ENCODE data around the gene DCC.

The DCC gene, protein sequence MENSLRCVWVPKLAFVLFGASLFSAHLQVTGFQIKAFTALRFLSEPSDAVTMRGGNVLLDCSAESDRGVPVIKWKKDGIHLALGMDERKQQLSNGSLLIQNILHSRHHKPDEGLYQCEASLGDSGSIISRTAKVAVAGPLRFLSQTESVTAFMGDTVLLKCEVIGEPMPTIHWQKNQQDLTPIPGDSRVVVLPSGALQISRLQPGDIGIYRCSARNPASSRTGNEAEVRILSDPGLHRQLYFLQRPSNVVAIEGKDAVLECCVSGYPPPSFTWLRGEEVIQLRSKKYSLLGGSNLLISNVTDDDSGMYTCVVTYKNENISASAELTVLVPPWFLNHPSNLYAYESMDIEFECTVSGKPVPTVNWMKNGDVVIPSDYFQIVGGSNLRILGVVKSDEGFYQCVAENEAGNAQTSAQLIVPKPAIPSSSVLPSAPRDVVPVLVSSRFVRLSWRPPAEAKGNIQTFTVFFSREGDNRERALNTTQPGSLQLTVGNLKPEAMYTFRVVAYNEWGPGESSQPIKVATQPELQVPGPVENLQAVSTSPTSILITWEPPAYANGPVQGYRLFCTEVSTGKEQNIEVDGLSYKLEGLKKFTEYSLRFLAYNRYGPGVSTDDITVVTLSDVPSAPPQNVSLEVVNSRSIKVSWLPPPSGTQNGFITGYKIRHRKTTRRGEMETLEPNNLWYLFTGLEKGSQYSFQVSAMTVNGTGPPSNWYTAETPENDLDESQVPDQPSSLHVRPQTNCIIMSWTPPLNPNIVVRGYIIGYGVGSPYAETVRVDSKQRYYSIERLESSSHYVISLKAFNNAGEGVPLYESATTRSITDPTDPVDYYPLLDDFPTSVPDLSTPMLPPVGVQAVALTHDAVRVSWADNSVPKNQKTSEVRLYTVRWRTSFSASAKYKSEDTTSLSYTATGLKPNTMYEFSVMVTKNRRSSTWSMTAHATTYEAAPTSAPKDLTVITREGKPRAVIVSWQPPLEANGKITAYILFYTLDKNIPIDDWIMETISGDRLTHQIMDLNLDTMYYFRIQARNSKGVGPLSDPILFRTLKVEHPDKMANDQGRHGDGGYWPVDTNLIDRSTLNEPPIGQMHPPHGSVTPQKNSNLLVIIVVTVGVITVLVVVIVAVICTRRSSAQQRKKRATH (N-terminal part only)

DNA sequence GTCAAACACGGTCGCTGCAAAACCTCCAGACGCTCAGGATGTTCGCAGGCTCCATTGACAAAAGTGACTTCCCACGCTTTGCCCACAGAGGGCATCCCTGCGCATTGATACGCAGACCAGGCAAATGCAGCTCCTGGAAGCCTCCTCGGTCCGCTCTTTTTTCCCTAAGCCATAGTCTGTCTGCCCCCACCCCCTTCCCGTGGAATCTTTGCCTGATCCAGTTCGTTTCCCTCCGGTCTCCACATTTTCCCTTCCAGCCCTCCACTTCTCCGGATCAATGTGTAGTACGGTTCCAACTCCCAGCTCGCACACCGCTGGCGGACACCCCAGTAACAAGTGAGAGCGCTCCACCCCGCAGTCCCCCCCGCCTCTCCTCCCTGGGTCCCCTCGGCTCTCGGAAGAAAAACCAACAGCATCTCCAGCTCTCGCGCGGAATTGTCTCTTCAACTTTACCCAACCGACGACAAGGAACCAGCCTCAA, at the start of gene DCC:
Gene DCC (plus strand): TSS at position 307 of the 481 bp plus-strand sequence. CDS start 591 bp downstream, outside the sequence.
- no peak for DNase-seq

DNA sequence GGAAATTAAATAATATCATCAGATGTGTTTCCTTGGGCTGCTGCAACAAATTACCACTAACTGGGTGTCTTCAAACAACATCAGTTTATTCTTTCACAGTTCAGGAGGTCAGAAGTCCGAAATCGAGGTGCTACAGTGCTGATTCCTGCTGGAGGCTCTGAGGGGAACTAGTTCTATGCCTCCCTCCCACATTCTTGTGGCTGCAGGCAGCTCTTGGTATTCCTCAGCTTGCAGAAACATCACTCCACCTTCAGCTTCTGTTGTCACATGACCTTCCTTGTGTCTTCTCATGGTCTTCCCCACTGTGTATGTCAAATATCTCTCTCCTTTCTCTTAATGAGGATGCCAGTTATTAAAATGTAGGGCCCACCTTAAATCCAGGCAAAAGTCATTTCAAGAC, 29.3 kb upstream of the DCC start:
- no peak for DNase-seq

DNA sequence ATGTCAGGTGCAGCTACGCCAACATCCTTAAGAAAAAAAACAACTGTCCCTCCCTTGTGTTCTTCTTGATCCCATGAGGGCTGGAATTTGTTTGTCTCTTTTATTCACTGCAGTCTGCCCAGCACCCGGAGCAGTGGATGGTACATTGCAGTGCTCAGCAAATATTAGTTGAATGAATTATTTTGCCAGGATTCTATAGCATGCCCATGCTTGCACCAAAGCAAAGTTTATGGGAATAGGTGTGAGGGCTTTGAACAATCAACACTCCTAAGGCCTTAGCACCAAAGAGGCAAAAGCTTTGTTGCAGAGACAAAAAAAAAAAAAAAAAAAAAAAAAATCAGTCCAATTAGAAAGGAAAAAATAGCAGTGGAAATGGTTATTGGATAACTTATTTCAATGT, 28.7 kb upstream of the DCC start:
- no peak for DNase-seq

- DNase-seq: no peak
These were observed 27.7 kb upstream of the DCC start for GRCh38 chr18:52312346-52312745.

DNA sequence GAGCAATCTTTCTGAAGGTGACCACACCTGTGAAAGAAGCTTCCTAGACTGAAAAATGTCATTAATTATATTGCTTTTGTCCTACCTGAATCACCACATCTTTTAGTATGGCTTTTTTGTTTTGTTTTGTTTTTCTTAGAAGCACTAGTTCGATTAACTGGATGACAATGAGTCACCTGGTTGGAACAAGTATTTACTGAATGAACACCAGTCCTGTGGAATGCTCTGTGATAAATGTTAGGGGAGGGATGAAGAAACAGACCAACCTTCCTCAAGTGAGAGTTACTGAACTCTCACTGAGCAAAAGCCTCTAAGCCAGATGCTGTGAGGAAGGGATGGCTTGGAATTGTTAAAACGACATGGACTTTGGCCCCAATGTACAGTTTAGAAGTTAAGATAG, 26.8 kb upstream of the DCC start:
- no peak for DNase-seq

- no peak for DNase-seq
These were observed 20.5 kb upstream of the DCC start for GRCh38 chr18:52319424-52319983.

DNA sequence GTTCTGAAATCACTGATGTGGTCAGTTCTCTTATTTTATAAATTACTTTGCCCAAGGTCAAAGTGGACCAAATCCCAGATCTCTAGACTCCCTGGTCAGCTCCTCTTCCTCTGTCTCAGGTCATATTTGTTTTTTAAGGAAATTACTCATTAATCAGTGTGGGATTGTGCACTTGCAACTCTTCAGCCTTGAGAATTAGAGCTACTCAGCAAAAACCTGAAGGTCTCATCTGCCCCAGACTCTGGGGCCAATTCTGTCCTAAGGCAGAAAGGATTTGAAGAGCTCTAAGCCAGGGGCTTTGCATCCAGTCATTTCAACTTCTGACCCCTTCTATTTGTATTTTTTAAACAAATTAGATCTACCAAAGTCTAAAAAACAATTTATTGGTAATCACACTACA, 17.7 kb upstream of the DCC start:
- no peak for DNase-seq

GRCh38 chr18:52323802-52324201, 16.2 kb upstream of the DCC start:
- no peak for DNase-seq

DNA sequence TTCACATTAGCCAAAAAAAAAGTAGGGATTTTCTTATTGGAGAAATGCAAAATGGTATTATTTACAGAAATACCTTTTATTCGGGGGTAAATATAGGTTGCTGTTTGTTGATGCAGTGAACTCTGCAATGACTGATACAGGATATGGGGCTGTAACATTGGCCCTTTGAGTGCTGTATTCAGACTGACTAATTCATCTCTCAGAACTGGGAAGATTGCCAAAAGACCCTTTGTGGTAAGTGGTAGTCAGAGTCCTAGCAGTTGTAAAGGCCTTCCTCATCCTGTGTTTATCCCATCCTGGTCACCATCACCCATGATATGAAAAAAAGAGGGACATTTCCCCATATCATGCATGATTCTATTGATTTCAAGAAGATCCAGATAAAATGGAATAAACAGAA, 14.0 kb upstream of the DCC start:
- no peak for DNase-seq

DNA sequence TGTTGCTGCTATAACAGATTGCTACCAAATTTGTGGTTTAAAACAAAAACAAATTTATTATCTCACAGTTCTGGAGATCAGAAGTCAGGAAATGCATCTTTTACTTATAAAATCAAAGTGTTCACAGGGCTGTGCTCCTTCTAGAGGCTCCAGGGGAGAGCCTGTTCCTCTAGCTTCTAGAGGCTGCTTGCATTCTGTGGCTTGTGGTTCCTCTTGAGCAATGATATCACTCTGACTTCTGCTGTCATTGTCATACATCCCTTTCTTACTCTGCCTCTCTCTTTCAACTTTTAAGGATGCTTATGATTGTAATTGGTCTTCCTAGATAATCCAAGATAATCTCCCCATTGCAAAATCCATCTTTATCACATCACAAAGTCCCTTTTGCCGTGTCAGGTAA, 6.1 kb upstream of the DCC start:
- no peak for DNase-seq

- no peak for DNase-seq
These were observed 5.7 kb upstream of the DCC start for GRCh38 chr18:52334307-52334706.

DNA sequence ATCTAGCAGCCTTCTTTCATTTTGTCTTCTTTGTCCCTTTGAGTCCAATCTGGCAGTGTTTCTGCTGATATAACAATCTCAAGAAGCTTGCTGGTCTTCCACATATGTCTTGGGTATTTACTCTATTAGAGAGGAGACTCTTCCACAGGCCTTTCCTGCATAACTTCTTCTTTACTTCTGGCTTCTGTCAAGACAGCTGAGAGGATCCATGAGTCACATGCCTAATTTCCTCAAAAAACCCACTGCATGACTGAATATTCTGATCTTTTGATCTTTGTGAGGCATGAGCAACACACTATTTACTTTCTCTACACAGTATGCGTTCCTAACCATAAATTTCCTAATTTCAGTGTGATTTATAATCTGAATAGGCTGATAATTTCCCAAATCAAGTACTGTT, 5.1 kb upstream of the DCC start:
- no peak for DNase-seq

DNA sequence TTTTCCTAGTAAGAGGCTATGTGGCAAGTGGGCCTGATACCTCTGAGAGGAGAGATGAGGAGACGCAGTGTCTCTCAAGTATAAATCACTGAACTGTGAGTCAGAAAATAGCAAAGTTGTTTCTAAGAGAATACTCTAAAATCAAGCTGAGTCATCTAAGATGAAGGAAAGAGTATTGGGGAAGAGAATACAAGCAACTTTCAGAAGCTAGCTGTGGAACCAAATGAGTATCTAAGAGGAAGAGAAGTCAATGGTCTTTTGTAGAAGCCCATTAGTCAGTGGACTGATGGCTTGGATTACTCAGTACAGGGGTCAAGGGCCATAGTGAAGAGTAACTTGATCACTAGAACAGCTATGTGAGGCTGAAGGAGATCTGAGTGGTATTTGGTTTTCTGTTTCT, 2.7 kb upstream of the DCC start:
- DNase-seq: no peak

- no peak for DNase-seq
These were observed 557 bp downstream of the DCC start for GRCh38 chr18:52340406-52341102.

DNA sequence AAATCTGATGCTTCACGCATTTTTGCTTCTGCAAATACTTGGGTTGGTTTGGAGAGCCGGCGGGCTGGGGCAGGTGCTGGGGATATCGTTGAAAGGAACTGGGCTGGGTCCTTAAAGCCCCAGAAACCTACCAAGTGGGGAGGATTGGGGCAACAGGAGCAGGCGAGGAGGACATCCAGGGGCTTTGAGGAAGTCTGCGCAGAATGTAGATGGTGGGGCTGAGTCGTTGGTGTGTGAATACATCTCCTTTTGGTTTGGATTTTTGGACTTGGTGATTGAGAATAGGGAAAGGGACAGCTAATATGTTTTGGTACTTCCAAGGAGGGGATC, 1.1 kb downstream of the DCC start:
- no peak for DNase-seq

GRCh38 chr18:52341608-52342381, 1.8 kb downstream of the DCC start:
- DNase-seq: no peak

DNA sequence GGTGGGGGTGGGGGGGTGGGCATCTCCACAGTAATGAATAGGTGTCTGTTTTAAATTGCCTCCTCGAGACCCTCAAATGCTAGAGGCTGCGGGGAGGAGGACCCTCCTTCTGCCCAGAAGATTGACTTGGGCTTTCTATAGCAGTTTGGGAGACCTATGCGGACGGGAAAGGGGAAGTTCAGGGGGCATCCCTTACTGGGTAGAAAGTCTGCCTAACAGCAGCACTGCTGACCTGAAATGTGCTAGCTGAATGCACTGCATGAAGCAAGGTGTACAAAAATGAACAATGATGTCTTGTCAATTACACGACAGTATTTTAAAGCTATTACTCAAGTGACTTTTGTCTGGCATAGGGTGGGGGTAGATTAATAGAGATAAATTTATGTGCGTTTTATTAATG, 2.5 kb downstream of the DCC start:
- DNase-seq: no peak

DNA sequence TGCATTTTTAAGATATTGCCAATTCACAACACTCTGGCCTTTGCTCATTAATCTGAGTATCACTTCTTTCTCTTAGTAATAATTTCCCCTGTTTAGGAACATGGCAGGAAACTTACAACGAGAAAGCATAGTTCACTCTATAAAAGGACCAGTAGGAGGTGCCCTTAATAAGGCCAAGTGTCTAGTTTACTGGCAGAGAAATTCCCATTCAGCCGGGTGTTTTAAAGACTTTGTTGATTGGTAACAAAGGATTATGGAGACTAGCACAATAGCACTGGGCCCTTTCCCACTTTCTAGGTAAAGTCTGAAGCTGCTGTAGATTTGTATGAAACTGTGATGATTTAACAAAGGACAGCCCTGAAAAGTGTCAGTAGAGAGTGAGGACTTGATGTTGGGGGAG, 3.1 kb downstream of the DCC start:
- no peak for DNase-seq

DNA sequence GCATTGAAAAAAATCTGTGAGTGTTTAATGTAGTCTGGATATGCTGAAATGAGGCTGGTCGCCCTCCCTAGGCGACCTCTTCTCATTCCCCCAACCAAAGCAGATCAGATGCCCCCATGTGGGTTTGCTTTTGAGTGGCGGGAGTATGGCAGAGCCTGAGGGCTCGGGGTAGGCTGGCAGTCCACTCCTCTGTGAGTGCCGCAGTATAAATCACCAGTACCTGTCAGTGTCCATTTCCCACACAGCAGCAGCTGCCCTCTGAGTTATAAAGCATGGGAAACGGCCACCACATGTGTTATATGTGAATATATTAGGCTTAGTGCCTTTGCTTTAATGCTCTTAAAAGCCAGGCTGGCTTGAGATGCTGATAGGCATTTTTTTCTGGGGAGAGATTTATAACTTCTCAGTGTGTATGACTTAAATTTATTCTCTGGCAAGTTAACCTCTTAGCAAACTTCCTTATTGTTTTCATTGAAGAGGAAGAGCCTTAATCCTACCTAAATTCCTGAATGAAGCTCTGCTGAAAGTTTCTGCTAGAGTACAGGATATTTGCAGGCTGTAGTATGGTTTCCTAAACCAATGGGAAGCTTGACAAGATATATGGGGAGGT, 3.8 kb downstream of the DCC start:
- no peak for DNase-seq

DNA sequence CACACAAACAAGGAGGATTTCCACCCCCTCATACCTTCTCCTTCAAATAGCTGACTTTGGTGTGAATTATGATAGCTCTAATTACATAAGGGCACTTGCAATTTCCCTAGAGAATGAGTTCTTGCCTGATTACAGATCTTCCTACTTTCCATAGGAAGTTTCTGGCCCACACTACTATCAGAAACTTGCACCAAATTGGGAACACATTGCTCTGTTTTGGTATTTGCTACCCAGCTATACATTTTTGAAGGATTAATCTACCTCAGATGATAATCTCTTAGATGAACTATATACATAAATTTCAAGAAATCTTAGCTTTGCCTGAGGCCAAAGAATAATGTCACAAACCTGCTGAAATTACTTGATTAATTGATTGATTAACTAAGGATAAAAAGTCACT, 4.9 kb downstream of the DCC start:
- no peak for DNase-seq

- no peak for DNase-seq
These were observed 5.4 kb downstream of the DCC start for GRCh38 chr18:52345428-52345827.

Measured in CD4-positive, alpha-beta T cell treated with Interleukin-15 for 1 hour (primary cell).